Measurements from ENCODE around the gene GPR84.

The GPR84 gene

GRCh38 chr12:54387114-54387467 is 22.8 kb upstream of the GPR84 start:
- Histone ChIP-seq H4K20me1 (ENCODE audit: control insufficient read depth, insufficient read depth, low read depth, low read length) (no peaks in the 10 kb centered on the region), H3K9me2 (replicated peaks; ENCODE audit: control insufficient read depth, low read length) (no peaks in the 10 kb centered on the region), H3F3A (ENCODE audit: control insufficient read depth, insufficient read depth) (no peaks in the 10 kb centered on the region), H3K79me2 (ENCODE audit: control insufficient read depth, low read length) (no peaks in the 10 kb centered on the region), H3K27me3 (ENCODE audit: control insufficient read depth, low read length) (no peaks in the 10 kb centered on the region), H3K4me3 (ENCODE audit: low read length) (no peak overlapping the region), H3K9me3 (ENCODE audit: control insufficient read depth, insufficient read depth, low read length) (no peaks in the 10 kb centered on the region), H3K36me3 (ENCODE audit: control insufficient read depth, low read length) (no peaks in the 10 kb centered on the region), H3K4me2 (ENCODE audit: low read length) (no peak overlapping the region), H3K4me1 (ENCODE audit: control insufficient read depth, low read length) (peaks cover 36% of the 10 kb centered on the region), H3K27ac (ENCODE audit: low read depth, low read length) (no peak overlapping the region)
- TF ChIP-seq, protein P1, sequence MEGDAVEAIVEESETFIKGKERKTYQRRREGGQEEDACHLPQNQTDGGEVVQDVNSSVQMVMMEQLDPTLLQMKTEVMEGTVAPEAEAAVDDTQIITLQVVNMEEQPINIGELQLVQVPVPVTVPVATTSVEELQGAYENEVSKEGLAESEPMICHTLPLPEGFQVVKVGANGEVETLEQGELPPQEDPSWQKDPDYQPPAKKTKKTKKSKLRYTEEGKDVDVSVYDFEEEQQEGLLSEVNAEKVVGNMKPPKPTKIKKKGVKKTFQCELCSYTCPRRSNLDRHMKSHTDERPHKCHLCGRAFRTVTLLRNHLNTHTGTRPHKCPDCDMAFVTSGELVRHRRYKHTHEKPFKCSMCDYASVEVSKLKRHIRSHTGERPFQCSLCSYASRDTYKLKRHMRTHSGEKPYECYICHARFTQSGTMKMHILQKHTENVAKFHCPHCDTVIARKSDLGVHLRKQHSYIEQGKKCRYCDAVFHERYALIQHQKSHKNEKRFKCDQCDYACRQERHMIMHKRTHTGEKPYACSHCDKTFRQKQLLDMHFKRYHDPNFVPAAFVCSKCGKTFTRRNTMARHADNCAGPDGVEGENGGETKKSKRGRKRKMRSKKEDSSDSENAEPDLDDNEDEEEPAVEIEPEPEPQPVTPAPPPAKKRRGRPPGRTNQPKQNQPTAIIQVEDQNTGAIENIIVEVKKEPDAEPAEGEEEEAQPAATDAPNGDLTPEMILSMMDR (IDR thresholded peaks at IDR 0.05; ENCODE audit: low read depth, low read length, poor library complexity, severe bottlenecking): no peak
- no peak for TF ChIP-seq EZH2phosphoT487 (IDR thresholded peaks at IDR 0.05; ENCODE audit: borderline replicate concordance, low read length)

DNA sequence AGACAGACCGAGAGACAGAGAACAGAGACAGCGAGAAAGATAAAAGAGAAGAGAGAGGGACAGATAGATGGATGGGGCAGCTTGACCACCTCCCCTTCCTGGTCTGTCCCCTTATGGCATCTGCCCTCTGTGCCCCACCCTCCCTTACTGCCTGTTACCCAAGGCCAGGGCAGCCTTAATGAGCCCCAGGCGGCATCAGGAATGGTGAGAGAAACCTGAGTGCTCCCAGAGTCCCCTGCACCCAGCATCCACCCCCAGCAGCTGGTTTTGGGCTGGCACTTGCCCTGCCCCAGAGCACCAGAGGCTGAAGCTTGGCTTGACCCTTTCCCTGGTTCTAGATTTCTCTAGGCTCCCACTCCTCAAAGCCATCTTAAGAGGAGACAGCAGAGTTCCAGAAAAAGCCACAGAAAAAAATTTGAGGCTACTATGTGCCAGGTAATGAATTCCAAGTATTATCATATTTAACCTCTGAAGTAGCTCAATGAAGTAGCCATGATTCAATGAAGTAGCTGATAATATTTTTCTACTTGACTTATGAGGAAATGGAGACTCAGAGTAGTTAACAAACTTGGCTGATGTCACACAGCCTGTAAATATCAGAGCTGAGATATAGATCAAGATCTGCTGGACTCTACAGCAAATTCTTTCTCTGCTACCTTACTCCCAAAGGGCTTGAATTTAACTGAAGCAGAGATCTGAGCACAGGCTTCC is 22.3 kb upstream of the GPR84 start:
- no peak overlapping the region for H3K4me2 ChIP-seq (ENCODE audit: low read length)
- TF ChIP-seq EZH2phosphoT487 (IDR thresholded peaks at IDR 0.05; ENCODE audit: borderline replicate concordance, low read length): no peak
- TF ChIP-seq, protein P1 (IDR thresholded peaks at IDR 0.05; ENCODE audit: low read depth, low read length, poor library complexity, severe bottlenecking): no peak
- H3K79me2 ChIP-seq (ENCODE audit: control insufficient read depth, low read length): no peaks in the 10 kb centered on the region
- no peaks in the 10 kb centered on the region for H3K36me3 ChIP-seq (ENCODE audit: control insufficient read depth, low read length)
- H3K9me3 ChIP-seq (ENCODE audit: control insufficient read depth, insufficient read depth, low read length): no peaks in the 10 kb centered on the region
- no peaks in the 10 kb centered on the region for H3K9me2 ChIP-seq (replicated peaks; ENCODE audit: control insufficient read depth, low read length)
- H3K4me3 ChIP-seq (ENCODE audit: low read length): no peak overlapping the region
- no peaks in the 10 kb centered on the region for H3F3A ChIP-seq (ENCODE audit: control insufficient read depth, insufficient read depth)
- H3K4me1 ChIP-seq (ENCODE audit: control insufficient read depth, low read length): peaks cover 32% of the 10 kb centered on the region
- no peaks in the 10 kb centered on the region for H3K27me3 ChIP-seq (ENCODE audit: control insufficient read depth, low read length)
- no peak overlapping the region for H3K27ac ChIP-seq (ENCODE audit: low read depth, low read length)
- no peaks in the 10 kb centered on the region for H4K20me1 ChIP-seq (ENCODE audit: control insufficient read depth, insufficient read depth, low read depth, low read length)

- Histone ChIP-seq H3K36me3 (ENCODE audit: control insufficient read depth, low read length) (no peaks in the 10 kb centered on the region), H3K27me3 (ENCODE audit: control insufficient read depth, low read length) (no peaks in the 10 kb centered on the region), H3K9me2 (replicated peaks; ENCODE audit: control insufficient read depth, low read length) (no peaks in the 10 kb centered on the region), H3K27ac (ENCODE audit: low read depth, low read length) (0 out of 2 replicates have a peak overlapping the region, but pooled peaks have one; percentile 13), H3K79me2 (ENCODE audit: control insufficient read depth, low read length) (no peaks in the 10 kb centered on the region), H3K9me3 (ENCODE audit: control insufficient read depth, insufficient read depth, low read length) (no peaks in the 10 kb centered on the region), H3F3A (ENCODE audit: control insufficient read depth, insufficient read depth) (no peaks in the 10 kb centered on the region), H3K4me2 (ENCODE audit: low read length) (peak overlapping the region; percentile 57), H3K4me1 (ENCODE audit: control insufficient read depth, low read length) (peaks cover 26% of the 10 kb centered on the region), H3K4me3 (ENCODE audit: low read length) (peak overlapping the region; percentile 17), H4K20me1 (ENCODE audit: control insufficient read depth, insufficient read depth, low read depth, low read length) (no peaks in the 10 kb centered on the region)
- TF ChIP-seq EZH2phosphoT487 (IDR thresholded peaks at IDR 0.05; ENCODE audit: borderline replicate concordance, low read length): no peak
- TF ChIP-seq, protein P1 (IDR thresholded peaks at IDR 0.05; ENCODE audit: low read depth, low read length, poor library complexity, severe bottlenecking): no peak
These were observed 21.1 kb upstream of the GPR84 start for GRCh38 chr12:54385251-54385914.

Data from DOHH2 (cell line).